GM10847 (cell line): ENCODE measurements around the gene KIF2C.

Source experiments
- POLR2A ChIP-seq: IDR thresholded peaks from 2 replicates; pipeline ENCODE4 v1.6.1; 2011; ENCODE audit not compliant: insufficient read length; ENCODE audit errors: extremely low read depth

Gene KIF2C

GRCh38 chr1:44714944-44715571, 24.6 kb upstream of the KIF2C start:
- no peak for TF ChIP-seq POLR2A

- no peak for TF ChIP-seq POLR2A
These were observed 22.5 kb upstream of the KIF2C start for GRCh38 chr1:44717156-44717555.

GRCh38 chr1:44717653-44718052, 22.0 kb upstream of the KIF2C start:
- no peak for TF ChIP-seq POLR2A

GRCh38 chr1:44718091-44718490, 21.5 kb upstream of the KIF2C start:
- no peak for TF ChIP-seq POLR2A

GRCh38 chr1:44719318-44719717, 20.3 kb upstream of the KIF2C start:
- no peak for TF ChIP-seq POLR2A

- no peak for TF ChIP-seq POLR2A
These were observed 19.4 kb upstream of the KIF2C start for GRCh38 chr1:44720281-44720680.

GRCh38 chr1:44721485-44722361, 17.9 kb upstream of the KIF2C start:
- TF ChIP-seq POLR2A = peak; percentile 100

GRCh38 chr1:44723064-44723463, 16.6 kb upstream of the KIF2C start:
- TF ChIP-seq POLR2A = no peak

GRCh38 chr1:44723496-44724295, 15.9 kb upstream of the KIF2C start:
- TF ChIP-seq POLR2A = no peak

GRCh38 chr1:44724296-44724954, 15.2 kb upstream of the KIF2C start:
- no peak for TF ChIP-seq POLR2A

GRCh38 chr1:44724955-44725698, 14.5 kb upstream of the KIF2C start:
- TF ChIP-seq POLR2A = no peak

GRCh38 chr1:44730741-44731512, 8.7 kb upstream of the KIF2C start, which contains the start of gene RNU5D-1:
RNU5D-1 (minus strand) TSS chr1:44731170.
- TF ChIP-seq POLR2A = peak; percentile 84

GRCh38 chr1:44733365-44733764, 6.3 kb upstream of the KIF2C start:
- TF ChIP-seq POLR2A = no peak

GRCh38 chr1:44733784-44734183, 5.9 kb upstream of the KIF2C start:
- no peak for TF ChIP-seq POLR2A
